AG04450 (cell line): ENCODE data around the gene RHOC. TPM values are rescaled to one million over a fixed set of nuclear protein-coding genes. Genes with fewer than 3 reads are reported as not detected.

Experiments
- CTCF ChIA-PET: fragments of 300-600, 350-600 bp; formaldehyde crosslinking; extraction: SDS; loops from one replicate; lab custom pipeline; 2022; ENCODE audit warnings: antibody characterized with exemption, inconsistent platforms; lab: Charles Lee
- POLR2A ChIA-PET: fragments of 350-600 bp; formaldehyde crosslinking; extraction: SDS; loops from one replicate; lab custom pipeline; 2021; ENCODE audit warnings: antibody characterized with exemption, inconsistent platforms; lab: Yijun Ruan, JAX
- DNase-seq: peaks from one replicate; pipeline ENCODE4 v3.0.0-alpha.2; 2011; ENCODE audit warnings: low read depth, low spot score
- H3K27ac ChIP-seq: one replicate; pipeline ENCODE4 v1.5.1; 2012; ENCODE audit warnings: low read depth, low read length, control low read depth
- H3K27me3 ChIP-seq: one replicate; pipeline ENCODE4 v1.6.0; 2012; ENCODE audit warnings: low read length; ENCODE audit not compliant: control insufficient read depth, insufficient read depth
- H3K4me3 ChIP-seq: 2 replicates; pipeline ENCODE4 v1.5.1; 2011; ENCODE audit warnings: mild to moderate bottlenecking, low read depth, low read length, control low read depth
- H3K9me3 ChIP-seq: 2 replicates; pipeline ENCODE4 v1.5.1; 2012; ENCODE audit warnings: low read length; ENCODE audit not compliant: control insufficient read depth, insufficient read depth
- CTCF ChIP-seq: IDR thresholded peaks from 2 replicates; pipeline ENCODE4 v1.5.1; 2011; ENCODE audit warnings: low read depth, low read length, control low read depth, inconsistent platforms
- polyA plus RNA-seq: library from polyadenylated mRNA; depleted of rRNA; stranded (reverse); fragments of >200 nt; gene quantifications from 2 replicates; pipeline ENCODE4 v1.2.3, GENCODE V29; 2011

Gene RHOC
- polyA plus RNA-seq, 1 experiment: 574 TPM

GRCh38 chr1:112708002-112708448 lies 1.1 kb upstream of the RHOC start:
- ChIA-PET CTCF (interaction anchor here (0.6 to 2.9 kb wide), 18 partner anchors 8 to 1236 kb away, joined by 3 to 17 read pairs (median 6); partner anchors contain the start of genes LRIG2, MOV10 and PPM1J), POLR2A (interaction anchor here (0.7 kb wide), 2 partner anchors 9 to 33 kb away, joined by 4 read pairs; partner anchors contain the start of gene MOV10)
- Histone ChIP-seq H3K4me3 (no peak overlapping the region), H3K27ac (no peak overlapping the region), H3K9me3 (no peaks in the 10 kb centered on the region), H3K27me3 (no peaks in the 10 kb centered on the region)
- no peak for DNase-seq
- no peak for TF ChIP-seq CTCF

- TF ChIP-seq CTCF: peak; percentile 94
- POLR2A ChIA-PET: interaction anchor here (0.7 kb wide), 2 partner anchors 9 to 33 kb away, joined by 4 read pairs; partner anchors contain the start of gene MOV10
- CTCF ChIA-PET: interaction anchor here (0.6 to 2.9 kb wide), 18 partner anchors 8 to 1236 kb away, joined by 3 to 17 read pairs (median 6); partner anchors contain the start of genes LRIG2, MOV10 and PPM1J
- Histone ChIP-seq H3K27ac (no peak overlapping the region), H3K27me3 (no peaks in the 10 kb centered on the region), H3K4me3 (peak overlapping the region; percentile 88), H3K9me3 (no peaks in the 10 kb centered on the region)
- no peak for DNase-seq
Measured at GRCh38 chr1:112707221-112708001, 484 bp upstream of the RHOC start.

GRCh38 chr1:112704934-112705627 lies 1.8 kb downstream of the RHOC start:
- ChIA-PET POLR2A (interaction anchor here (0.7 to 2.0 kb wide), 6 partner anchors 10 to 311 kb away, joined by 3 to 25 read pairs (median 6); partner anchors contain the start of genes MOV10, PPM1J and SLC16A1), CTCF (interaction anchor here (0.6 to 3.0 kb wide), 6 partner anchors 11 to 1123 kb away, joined by 3 to 29 read pairs (median 4); partner anchors contain the start of genes LRIG2 and PPM1J)
- H3K9me3 ChIP-seq: no peaks in the 10 kb centered on the region
- H3K4me3 ChIP-seq: peak overlapping the region; percentile 88
- TF ChIP-seq CTCF: no peak
- H3K27ac ChIP-seq: peak overlapping the region; percentile 78
- DNase-seq: peak; percentile 85
- no peaks in the 10 kb centered on the region for H3K27me3 ChIP-seq

GRCh38 chr1:112704391-112704933 lies 2.5 kb downstream of the RHOC start:
- peak overlapping the region; percentile 78 for H3K27ac ChIP-seq
- CTCF ChIA-PET: interaction anchor here (0.6 to 3.0 kb wide), 6 partner anchors 12 to 1123 kb away, joined by 3 to 29 read pairs (median 4); partner anchors contain the start of genes LRIG2 and PPM1J
- no peak for DNase-seq
- no peaks in the 10 kb centered on the region for H3K27me3 ChIP-seq
- peak overlapping the region; percentile 88 for H3K4me3 ChIP-seq
- POLR2A ChIA-PET: interaction anchor here (0.7 to 2.0 kb wide), 6 partner anchors 10 to 310 kb away, joined by 3 to 25 read pairs (median 6); partner anchors contain the start of genes MOV10, PPM1J and SLC16A1
- no peak for TF ChIP-seq CTCF
- no peaks in the 10 kb centered on the region for H3K9me3 ChIP-seq
